Suprapubic skin (tissue), 4 donors: ENCODE measurements around the gene RNF31.

Experiments
- CTCF ChIP-seq, 2 donors: fragments of 200-600 bp in 1 of 2; fragments of 450-650 bp in 1 of 2; sonication (generic) in 1 of 2; IDR thresholded peaks; one replicate each; pipeline ENCODE4 v1.5.1; 2016 to 2019; ENCODE audit warnings: antibody characterized with exemption in 2 of 2, mild to moderate bottlenecking in 1 of 2, moderate library complexity in 1 of 2
- EP300 ChIP-seq: sonication (generic); formaldehyde crosslinking; IDR thresholded peaks from one replicate; pipeline ENCODE4 v1.6.1; 2017; ENCODE audit warnings: antibody characterized with exemption
- POLR2A ChIP-seq, 2 donors: fragments of 450-650 bp; IDR thresholded peaks; one replicate each; pipeline ENCODE4 v1.6.1; 2017; ENCODE audit warnings: antibody characterized with exemption in 2 of 2, mild to moderate bottlenecking in 2 of 2, moderate library complexity in 2 of 2
- POLR2AphosphoS5 ChIP-seq, 3 donors: sonication (generic); formaldehyde crosslinking; IDR thresholded peaks; one replicate each; pipeline ENCODE4 v1.6.1; 2017; ENCODE audit warnings: antibody characterized with exemption in 3 of 3

- no peak for TF ChIP-seq CTCF (IDR thresholded peaks at IDR 0.05)
- no peak for TF ChIP-seq POLR2A (IDR thresholded peaks at IDR 0.05)
- TF ChIP-seq POLR2AphosphoS5 (IDR thresholded peaks at IDR 0.05), result no peak
- no peak for TF ChIP-seq EP300
Observed at GRCh38 chr14:24145690-24146452, 1.4 kb upstream of the RNF31 start.
